GM18499 (cell line): ENCODE data around the gene SORL1.

Experiments
- ATAC-seq: cut with Tn5 transposase; IDR thresholded peaks from one replicate; pipeline ENCODE4 v1.9.1; 2021; ENCODE audit warnings: moderate number of reproducible peaks; ENCODE audit not compliant: insufficient read depth, unreplicated experiment

The SORL1 gene

DNA sequence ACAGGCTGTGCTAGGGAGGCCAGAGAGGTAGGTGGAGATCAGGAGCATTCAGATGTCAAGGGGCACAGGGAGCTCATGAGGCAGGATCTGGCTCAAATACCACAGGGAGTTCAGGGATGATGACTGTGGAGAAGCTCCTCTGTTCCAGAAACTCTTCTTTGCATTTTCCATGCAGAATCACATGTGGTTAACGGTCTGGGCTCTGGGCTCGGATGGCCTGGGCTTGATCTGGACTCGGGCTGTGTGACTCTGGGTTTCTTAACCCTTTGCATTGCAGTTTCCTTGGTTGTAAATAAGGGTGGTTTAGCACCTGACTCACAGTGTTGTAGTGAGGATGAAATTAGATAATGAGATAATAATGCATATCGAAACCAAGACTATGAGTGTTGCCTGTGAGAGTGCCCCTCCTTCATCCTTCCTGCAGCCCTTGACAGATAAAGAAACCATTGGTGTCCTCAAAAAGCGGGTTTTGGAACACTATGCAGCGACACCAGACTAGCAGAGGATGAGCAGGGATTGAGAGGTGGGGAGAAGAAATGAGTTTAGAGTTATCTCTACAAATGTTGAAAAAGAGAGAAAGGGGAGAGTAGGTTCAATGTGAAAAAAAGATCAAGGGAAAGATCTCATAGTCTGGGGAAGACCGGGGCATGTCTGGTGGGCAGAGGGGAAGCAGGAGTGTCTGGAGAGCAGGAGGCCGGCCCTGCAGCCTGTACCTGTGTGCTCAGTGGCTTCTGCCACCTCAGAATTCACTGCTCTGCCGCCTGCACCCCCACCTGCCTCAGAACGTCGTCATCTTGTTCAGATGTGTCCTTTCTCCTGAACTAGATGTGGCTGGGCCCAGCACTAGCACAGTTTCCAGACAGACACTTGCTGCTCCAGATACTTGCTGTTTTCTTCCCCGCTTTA lies 198.5 kb downstream of the SORL1 start:
- no peak for ATAC-seq

GRCh38 chr11:121651257-121651605 lies 199.1 kb downstream of the SORL1 start:
- ATAC-seq: no peak

DNA sequence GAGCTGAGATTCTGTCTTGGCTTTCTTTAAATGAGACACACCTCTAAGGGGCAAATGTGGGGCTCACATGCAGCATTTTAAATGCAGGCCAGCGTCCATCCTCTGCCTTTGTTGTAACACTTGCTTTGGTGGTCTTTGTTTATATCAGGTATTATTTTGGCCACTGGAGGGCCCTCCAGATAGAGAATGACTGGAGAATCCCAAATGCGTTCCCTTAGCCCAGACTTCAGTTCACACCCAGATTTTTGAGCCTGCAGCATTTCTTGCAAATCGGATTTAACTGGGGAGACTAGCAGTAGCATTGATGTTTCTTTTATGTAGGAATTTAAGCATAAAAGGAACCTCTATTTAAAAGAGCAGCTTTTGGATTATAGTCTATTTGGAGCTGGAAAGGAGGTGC lies 200.9 kb downstream of the SORL1 start:
- no peak for ATAC-seq

- ATAC-seq: no peak
Observed at GRCh38 chr11:121654259-121654842, 202.2 kb downstream of the SORL1 start.

GRCh38 chr11:121654843-121655536 lies 202.9 kb downstream of the SORL1 start:
- ATAC-seq: no peak

DNA sequence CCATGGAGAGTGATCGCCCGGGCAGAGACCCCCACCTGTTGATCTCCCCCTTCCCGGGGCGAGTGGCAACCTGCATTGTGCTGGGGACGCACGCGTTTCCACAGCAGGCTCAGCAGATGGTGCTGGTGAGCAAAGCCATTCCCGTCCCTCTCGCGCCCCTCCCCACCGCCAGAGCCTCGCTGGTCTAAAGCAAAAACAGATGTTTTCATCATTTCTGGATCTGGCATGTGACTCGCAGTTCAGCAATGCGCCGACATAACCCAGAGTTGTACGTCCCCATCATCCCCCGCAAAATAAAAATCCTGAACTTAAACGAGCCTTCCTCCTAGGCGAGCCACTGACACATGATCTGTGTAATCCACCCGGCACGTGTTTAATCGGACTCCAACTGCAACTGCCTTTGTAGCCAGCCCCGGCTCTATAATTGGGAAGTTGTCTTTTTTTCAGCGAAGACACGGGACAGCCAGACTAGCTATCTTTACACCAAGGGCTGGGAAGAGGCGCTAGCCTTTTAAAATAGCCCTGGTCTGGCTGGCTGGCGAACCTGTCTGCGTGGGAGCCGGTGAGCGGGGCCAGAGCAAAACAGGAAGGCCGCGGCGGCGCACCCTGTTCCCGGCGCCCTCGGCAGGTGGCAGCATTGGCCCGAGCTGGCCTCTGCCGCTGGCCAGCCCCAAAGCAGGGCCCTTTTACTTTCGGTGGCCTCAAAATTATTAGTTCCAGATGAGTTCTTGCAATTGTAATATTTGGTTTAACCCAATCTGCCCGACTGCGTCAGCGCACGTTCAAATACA lies 203.6 kb downstream of the SORL1 start:
- peak; percentile 75 for ATAC-seq

- no peak for ATAC-seq
Observed at GRCh38 chr11:121656328-121657090, 204.4 kb downstream of the SORL1 start.

DNA sequence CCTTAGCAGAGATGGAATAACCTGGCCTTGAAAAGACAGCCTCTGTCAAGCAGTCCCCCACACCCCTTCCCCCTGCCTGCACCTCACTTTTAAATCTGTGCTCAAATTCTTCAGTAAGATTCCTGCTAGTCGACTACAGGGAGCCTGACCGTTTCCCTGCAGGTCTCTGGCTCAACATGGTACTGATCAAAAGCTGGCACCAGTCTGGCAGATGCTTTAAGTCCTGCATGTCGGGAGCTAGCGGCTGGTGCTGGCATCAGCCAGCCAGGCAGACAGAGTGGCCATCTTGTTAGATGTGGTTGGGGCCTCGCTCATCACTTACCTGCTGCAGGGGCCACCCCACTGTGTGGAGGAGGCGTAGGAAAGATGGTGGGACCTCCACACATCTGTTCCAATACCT lies 205.0 kb downstream of the SORL1 start:
- no peak for ATAC-seq

- no peak for ATAC-seq
Observed at GRCh38 chr11:121659811-121660210, 207.7 kb downstream of the SORL1 start.

- no peak for ATAC-seq
Observed at GRCh38 chr11:121661880-121662486, 209.9 kb downstream of the SORL1 start.

DNA sequence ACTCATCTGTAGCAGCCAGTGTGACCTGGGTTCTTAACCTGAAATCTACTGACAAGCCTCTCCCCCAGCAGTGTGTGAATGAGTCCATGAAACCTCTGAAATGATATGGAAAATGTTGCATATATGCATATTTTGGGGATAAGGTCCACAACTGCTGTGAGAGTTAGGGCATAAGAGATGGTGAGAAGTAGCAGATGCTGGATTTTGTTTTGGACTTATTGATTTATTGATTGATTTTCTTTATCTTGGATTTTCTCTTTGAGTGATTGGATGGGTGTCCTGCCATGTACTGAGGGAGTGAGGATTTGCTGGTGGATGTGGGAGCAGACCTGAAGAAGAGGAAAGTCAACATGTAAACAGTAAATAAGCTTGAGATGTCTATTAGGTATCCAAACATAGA lies 212.0 kb downstream of the SORL1 start:
- ATAC-seq: no peak

DNA sequence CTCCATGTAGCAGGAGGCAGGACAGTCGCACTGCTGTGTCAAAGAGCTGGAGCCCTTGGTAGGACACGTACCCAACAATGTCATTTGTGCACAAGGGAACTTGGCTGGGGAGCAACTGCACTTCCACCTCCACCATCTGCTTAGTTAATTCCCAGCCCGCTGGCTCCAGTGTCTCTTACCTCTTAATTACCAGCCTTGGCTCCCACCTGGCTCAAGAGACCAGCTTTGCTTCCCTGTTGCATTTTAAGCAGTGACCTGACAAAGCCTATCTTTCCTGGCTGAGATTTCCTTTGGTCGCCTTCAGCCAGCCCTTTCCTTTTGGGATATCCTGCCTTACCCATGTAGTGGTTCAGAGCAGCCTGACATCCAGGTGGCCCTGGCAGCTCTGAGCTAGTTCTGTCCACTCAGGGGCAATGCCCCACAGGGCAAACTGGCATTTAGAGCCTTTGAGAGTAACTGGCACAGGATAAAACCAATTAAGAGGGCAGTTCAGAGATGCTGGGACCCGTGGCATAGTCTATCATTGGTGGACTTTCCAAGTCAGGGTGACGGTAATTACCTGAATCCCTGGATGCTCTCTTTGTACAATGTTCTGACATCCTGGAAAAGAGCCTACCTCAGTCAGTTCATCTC lies 213.2 kb downstream of the SORL1 start:
- ATAC-seq: no peak

DNA sequence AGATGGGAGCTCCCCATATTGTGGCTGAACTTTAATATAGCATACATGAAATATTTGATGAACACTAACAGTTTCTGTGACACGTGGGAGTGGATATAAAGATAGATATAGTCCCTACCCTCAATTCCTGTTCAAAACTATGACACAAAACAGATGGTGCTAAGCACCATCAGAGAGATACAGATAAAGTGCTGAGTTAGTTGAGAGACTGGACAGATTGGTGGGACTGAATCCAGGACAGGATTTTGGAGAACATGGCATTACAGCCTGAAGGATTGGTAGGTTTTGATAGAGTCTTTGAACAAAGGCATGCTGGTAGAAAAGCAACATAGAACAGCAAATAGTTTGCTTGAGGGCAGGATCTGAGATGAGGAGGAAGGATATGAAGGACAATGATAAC lies 215.7 kb downstream of the SORL1 start:
- ATAC-seq: no peak

DNA sequence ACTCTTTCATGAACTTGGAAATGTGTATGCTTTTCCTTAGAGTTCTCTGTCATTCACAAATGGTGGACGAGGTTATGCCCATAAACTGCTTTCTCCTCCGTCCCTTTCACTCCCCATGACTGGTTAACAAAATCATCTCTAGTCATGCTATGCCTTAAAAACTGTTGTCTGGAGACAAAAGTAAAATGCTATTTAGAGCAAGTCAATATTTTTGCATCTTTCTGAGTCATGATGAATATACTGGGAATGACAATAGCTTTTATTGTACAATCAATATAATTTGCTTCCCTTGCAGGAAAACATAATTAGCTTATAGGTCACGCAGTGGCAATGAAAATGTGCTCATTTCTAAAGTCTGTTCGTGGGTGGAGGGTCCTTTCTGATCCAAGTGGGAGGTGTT lies 217.3 kb downstream of the SORL1 start:
- ATAC-seq: no peak

DNA sequence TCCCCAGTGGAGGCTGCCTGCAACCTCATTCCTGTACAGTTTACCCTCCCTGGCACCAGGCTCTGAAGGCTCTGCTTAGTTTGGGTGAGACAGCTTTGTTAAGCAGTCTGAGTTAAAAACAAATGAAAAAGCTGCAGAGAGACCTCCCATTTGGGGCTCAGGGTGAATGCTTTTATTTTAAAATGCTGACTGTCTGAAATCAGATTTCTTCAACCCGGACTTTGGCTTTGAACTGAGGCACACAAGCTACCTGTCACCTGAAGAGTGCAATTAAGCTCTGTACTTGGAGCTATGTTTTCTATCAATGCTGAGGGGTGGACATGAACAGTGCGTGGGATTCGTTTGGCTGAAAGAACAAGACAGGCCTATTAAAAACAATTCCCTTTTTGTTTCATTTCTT lies 218.2 kb downstream of the SORL1 start:
- ATAC-seq: no peak

GRCh38 chr11:121670805-121671282 lies 218.7 kb downstream of the SORL1 start:
- ATAC-seq: no peak

GRCh38 chr11:121671283-121672168 lies 219.4 kb downstream of the SORL1 start:
- ATAC-seq: no peak
